Neutrophil (primary cell): Measurements from ENCODE around the gene SECTM1.

Experiments used
- H3K27ac ChIP-seq: fragments of 200-600 bp; sonication (generic); 2 replicates; pipeline ENCODE4 v1.5.1; 2016; ENCODE audit warnings: mild to moderate bottlenecking, moderate library complexity
- H3K27me3 ChIP-seq: fragments of 200-600 bp; sonication (generic); 2 replicates; pipeline ENCODE4 v1.6.0; 2016; ENCODE audit warnings: mild to moderate bottlenecking
- H3K36me3 ChIP-seq: fragments of 200-600 bp; sonication (generic); 2 replicates; pipeline ENCODE4 v1.5.1; 2017
- H3K4me1 ChIP-seq, 2 experiments: fragments of 200-600 bp in 1 of 2; sonication (generic) in 1 of 2; 1 replicate in 1 of 2; 2 replicates in 1 of 2; pipeline versions ENCODE4 v1.5.1 to v1.6.1; 2013 to 2016; ENCODE audit warnings: low read depth in 1 of 2, low read length in 1 of 2, mild to moderate bottlenecking in 1 of 2, moderate library complexity in 1 of 2; ENCODE audit not compliant: control insufficient read depth in 1 of 2, insufficient read depth in 1 of 2
- H3K4me3 ChIP-seq, 2 experiments: fragments of 200-600 bp in 1 of 2; sonication (generic) in 1 of 2; 1 replicate in 1 of 2; 2 replicates in 1 of 2; pipeline ENCODE4 v1.5.1; 2013 to 2016; ENCODE audit warnings: low read depth in 1 of 2, low read length in 1 of 2, mild to moderate bottlenecking in 1 of 2, moderate library complexity in 1 of 2
- H3K9me3 ChIP-seq: fragments of 200-600 bp; sonication (generic); 2 replicates; pipeline ENCODE4 v1.5.1; 2016
- CTCF ChIP-seq: fragments of 200-600 bp; sonication (generic); IDR thresholded peaks from 2 replicates; pipeline ENCODE4 v1.5.1; 2016; ENCODE audit warnings: antibody characterized with exemption

SECTM1 gene

GRCh38 chr17:82327289-82327688 is 6.3 kb downstream of the SECTM1 start:
- no peak for TF ChIP-seq CTCF
- peaks cover 3 to 5% of the 10 kb centered on the region in 2 experiments for H3K4me1 ChIP-seq
- H3K27me3 ChIP-seq = peaks cover 43% of the 10 kb centered on the region
- no peaks in the 10 kb centered on the region for H3K9me3 ChIP-seq
- H3K27ac ChIP-seq = no peak overlapping the region
- peaks cover 24% of the 10 kb centered on the region for H3K36me3 ChIP-seq
- H3K4me3 ChIP-seq = no peak overlapping the region

- Histone ChIP-seq H3K36me3 (peaks cover 34% of the 10 kb centered on the region), H3K27me3 (peaks cover 36% of the 10 kb centered on the region), H3K9me3 (no peaks in the 10 kb centered on the region), H3K27ac (no peak overlapping the region), H3K4me1 (peaks cover 0 to 6% of the 10 kb centered on the region in 2 experiments), H3K4me3 (no peak overlapping the region)
- no peak for TF ChIP-seq CTCF
Observed at GRCh38 chr17:82325286-82326180, 8.0 kb downstream of the SECTM1 start.

GRCh38 chr17:82324566-82325285 is 8.8 kb downstream of the SECTM1 start:
- TF ChIP-seq CTCF = no peak
- no peak overlapping the region for H3K4me3 ChIP-seq
- H3K4me1 ChIP-seq = peaks cover 0 to 6% of the 10 kb centered on the region in 2 experiments
- H3K27me3 ChIP-seq = peaks cover 35% of the 10 kb centered on the region
- no peaks in the 10 kb centered on the region for H3K9me3 ChIP-seq
- peak overlapping the region; percentile 42 for H3K27ac ChIP-seq
- H3K36me3 ChIP-seq = peaks cover 34% of the 10 kb centered on the region

GRCh38 chr17:82323514-82324234 is 9.9 kb downstream of the SECTM1 start:
- no peak overlapping the region for H3K27ac ChIP-seq
- peaks cover 34% of the 10 kb centered on the region for H3K36me3 ChIP-seq
- peaks cover 35% of the 10 kb centered on the region for H3K27me3 ChIP-seq
- no peak overlapping the region for H3K4me3 ChIP-seq
- no peak for TF ChIP-seq CTCF
- peaks cover 0 to 6% of the 10 kb centered on the region in 2 experiments for H3K4me1 ChIP-seq
- no peaks in the 10 kb centered on the region for H3K9me3 ChIP-seq
